Fibroblast of mammary gland (primary cell): ENCODE measurements around the gene SH3PXD2B.

Source experiments
- DNase-seq: peaks from one replicate; pipeline ENCODE4 v3.0.0-alpha.2; 2010; ENCODE audit warnings: low read depth
- H3K4me3 ChIP-seq: 2 replicates; pipeline ENCODE4 v1.5.1; 2011; ENCODE audit warnings: low read depth, mild to moderate bottlenecking, low read length, moderate library complexity; ENCODE audit not compliant: control insufficient read depth
- TF ChIP-seq, protein P1 (sequence below): conservative IDR thresholded peaks from 2 replicates; pipeline ENCODE4 v1.5.1; 2011; ENCODE audit warnings: low read depth, low read length, inconsistent platforms; ENCODE audit not compliant: control insufficient read depth, insufficient read depth

The SH3PXD2B gene

GRCh38 chr5:172342918-172343317 lies 111.4 kb downstream of the SH3PXD2B start:
- TF ChIP-seq, protein P1, sequence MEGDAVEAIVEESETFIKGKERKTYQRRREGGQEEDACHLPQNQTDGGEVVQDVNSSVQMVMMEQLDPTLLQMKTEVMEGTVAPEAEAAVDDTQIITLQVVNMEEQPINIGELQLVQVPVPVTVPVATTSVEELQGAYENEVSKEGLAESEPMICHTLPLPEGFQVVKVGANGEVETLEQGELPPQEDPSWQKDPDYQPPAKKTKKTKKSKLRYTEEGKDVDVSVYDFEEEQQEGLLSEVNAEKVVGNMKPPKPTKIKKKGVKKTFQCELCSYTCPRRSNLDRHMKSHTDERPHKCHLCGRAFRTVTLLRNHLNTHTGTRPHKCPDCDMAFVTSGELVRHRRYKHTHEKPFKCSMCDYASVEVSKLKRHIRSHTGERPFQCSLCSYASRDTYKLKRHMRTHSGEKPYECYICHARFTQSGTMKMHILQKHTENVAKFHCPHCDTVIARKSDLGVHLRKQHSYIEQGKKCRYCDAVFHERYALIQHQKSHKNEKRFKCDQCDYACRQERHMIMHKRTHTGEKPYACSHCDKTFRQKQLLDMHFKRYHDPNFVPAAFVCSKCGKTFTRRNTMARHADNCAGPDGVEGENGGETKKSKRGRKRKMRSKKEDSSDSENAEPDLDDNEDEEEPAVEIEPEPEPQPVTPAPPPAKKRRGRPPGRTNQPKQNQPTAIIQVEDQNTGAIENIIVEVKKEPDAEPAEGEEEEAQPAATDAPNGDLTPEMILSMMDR, result no peak
- no peak overlapping the region for H3K4me3 ChIP-seq
- no peak for DNase-seq

- TF ChIP-seq, protein P1, result no peak
- H3K4me3 ChIP-seq, result no peak overlapping the region
- no peak for DNase-seq
Observed at GRCh38 chr5:172339264-172340180, 114.8 kb downstream of the SH3PXD2B start.

DNA sequence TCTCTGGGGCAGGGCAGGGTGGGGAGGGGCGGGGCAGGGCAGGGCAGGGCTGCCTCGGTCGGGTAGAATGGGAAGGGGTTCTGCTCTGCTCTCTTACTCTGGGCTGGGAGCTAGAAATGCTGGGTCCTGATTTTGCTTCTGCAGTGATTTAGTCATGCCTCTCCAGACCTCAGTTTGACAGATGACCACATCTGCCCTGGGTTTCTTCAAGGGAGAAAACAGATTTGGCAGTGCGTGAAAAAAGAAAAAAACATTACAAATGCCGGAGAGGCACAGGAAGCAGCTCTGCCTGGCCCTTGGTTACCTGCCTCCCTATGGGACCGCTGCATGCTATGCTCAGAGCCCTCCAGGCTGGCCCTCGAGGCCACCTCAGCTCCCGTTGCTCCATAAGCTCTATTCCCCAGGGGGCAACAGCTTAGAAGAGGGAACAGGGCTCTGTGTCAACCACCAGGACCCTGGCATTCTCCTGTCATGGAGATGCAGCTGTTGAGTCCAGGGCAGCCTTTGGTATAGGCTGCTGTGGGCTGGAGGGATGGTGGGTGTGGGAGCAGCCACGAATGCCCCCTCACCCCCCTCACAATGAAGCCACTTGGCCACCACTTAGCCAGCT lies 117.5 kb downstream of the SH3PXD2B start:
- DNase-seq, result no peak
- no peak overlapping the region for H3K4me3 ChIP-seq
- TF ChIP-seq, protein P1, result no peak

GRCh38 chr5:172336264-172336663 lies 118.1 kb downstream of the SH3PXD2B start:
- H3K4me3 ChIP-seq, result no peak overlapping the region
- TF ChIP-seq, protein P1, result no peak

GRCh38 chr5:172335721-172336120 lies 118.6 kb downstream of the SH3PXD2B start:
- DNase-seq, result no peak
- TF ChIP-seq, protein P1, result no peak
- H3K4me3 ChIP-seq, result no peak overlapping the region

More at GRCh38 chr5:172336264-172336663, 118.1 kb downstream of the SH3PXD2B start:
- no peak for DNase-seq

DNA sequence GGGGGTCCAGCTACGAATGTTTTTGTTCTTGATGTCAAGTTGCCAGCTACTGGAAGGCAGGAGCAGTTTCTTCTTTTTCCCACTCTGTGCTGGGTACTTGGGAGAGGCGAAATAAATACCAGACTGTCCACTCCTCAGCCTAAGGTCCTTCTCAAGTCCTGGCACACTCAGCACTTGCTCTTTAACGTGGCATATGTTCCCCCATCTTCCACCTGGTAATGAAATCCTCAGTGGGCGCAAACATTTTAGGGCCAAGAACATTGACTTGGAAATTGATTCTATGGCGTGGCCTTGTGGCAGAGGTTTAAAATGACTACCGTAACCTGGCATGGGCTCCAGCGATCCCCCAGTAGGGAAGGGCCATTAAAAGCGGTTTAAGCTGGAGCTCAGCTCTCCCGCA lies 119.7 kb downstream of the SH3PXD2B start:
- no peak for DNase-seq
- H3K4me3 ChIP-seq, result no peak overlapping the region
- TF ChIP-seq, protein P1, result no peak
